Neural progenitor cell (in vitro differentiated cells): ENCODE measurements around the gene ODAD2. TPM values are rescaled to one million over a fixed set of nuclear protein-coding genes. Genes with fewer than 3 reads are reported as not detected.
A peak's percentile ranks its signal among the peaks of the same experiment; 100 is the strongest.

Source experiments
- DNase-seq: peaks from one replicate; pipeline ENCODE4 v3.0.0-alpha.2; 2016; ENCODE audit warnings: low spot score
- H2AFZ ChIP-seq: fragments of 200-600 bp; sonication (generic); replicated peaks from 2 replicates; pipeline ENCODE4 v1.6.1; 2016; ENCODE audit warnings: antibody characterized with exemption
- H3F3A ChIP-seq: fragments of 200-600 bp; sonication (generic); 2 replicates; pipeline ENCODE4 v1.6.1; 2016; ENCODE audit warnings: antibody characterized with exemption, low read depth
- H3K27ac ChIP-seq: fragments of 200-600 bp; sonication (generic); 2 replicates; pipeline ENCODE4 v1.5.1; 2016; ENCODE audit warnings: mild to moderate bottlenecking
- H3K27me3 ChIP-seq: fragments of 200-600 bp; sonication (generic); 2 replicates; pipeline ENCODE4 v1.6.1; 2016; ENCODE audit warnings: mild to moderate bottlenecking, moderate library complexity
- H3K36me3 ChIP-seq: fragments of 200-600 bp; sonication (generic); 2 replicates; pipeline ENCODE4 v1.5.1; 2016
- H3K4me1 ChIP-seq: fragments of 200-600 bp; sonication (generic); 2 replicates; pipeline ENCODE4 v1.6.1; 2016; ENCODE audit warnings: mixed run types
- H3K4me2 ChIP-seq: fragments of 200-600 bp; sonication (generic); 2 replicates; pipeline ENCODE4 v1.6.1; 2016
- H3K4me3 ChIP-seq: fragments of 200-600 bp; sonication (generic); 2 replicates; pipeline ENCODE4 v1.5.1; 2016
- H3K79me2 ChIP-seq: fragments of 200-600 bp; sonication (generic); 2 replicates; pipeline ENCODE4 v1.6.1; 2016; ENCODE audit warnings: low read depth
- H3K9ac ChIP-seq: fragments of 200-600 bp; sonication (generic); 2 replicates; pipeline ENCODE4 v1.6.1; 2016
- H3K9me3 ChIP-seq: fragments of 200-600 bp; sonication (generic); 2 replicates; pipeline ENCODE4 v1.5.1; 2016; ENCODE audit warnings: low read depth
- H4K20me1 ChIP-seq: fragments of 200-600 bp; sonication (generic); 2 replicates; pipeline ENCODE4 v1.6.1; 2016; ENCODE audit warnings: low read depth
- H3K27ac Mint-ChIP-seq: 3 replicates; pipeline ENCODE4 v1.8.0; 2021; ENCODE audit warnings: mixed read lengths
- H3K27me3 Mint-ChIP-seq: 2 replicates; pipeline ENCODE4 v1.8.0; 2022; ENCODE audit warnings: low read depth, mild to moderate bottlenecking, inconsistent platforms, moderate library complexity, mixed read lengths; ENCODE audit not compliant: insufficient read depth
- H3K36me3 Mint-ChIP-seq: 3 replicates; pipeline ENCODE4 v1.8.0; 2021; ENCODE audit warnings: mixed read lengths
- H3K4me1 Mint-ChIP-seq: 3 replicates; pipeline ENCODE4 v1.8.0; 2021; ENCODE audit warnings: mixed read lengths
- H3K4me3 Mint-ChIP-seq: 3 replicates; pipeline ENCODE4 v1.8.0; 2021; ENCODE audit warnings: mild to moderate bottlenecking, moderate library complexity, mixed read lengths
- H3K9me3 Mint-ChIP-seq: 3 replicates; pipeline ENCODE4 v1.8.0; 2020; ENCODE audit warnings: mixed read lengths
- EZH2 ChIP-seq: fragments of 200-600 bp; sonication (generic); IDR thresholded peaks from 2 replicates; pipeline ENCODE4 v1.6.1; 2017; ENCODE audit warnings: antibody characterized with exemption, mild to moderate bottlenecking, moderate library complexity
- EZH2phosphoT487 ChIP-seq: fragments of 200-600 bp; sonication (generic); IDR thresholded peaks from 2 replicates; pipeline ENCODE4 v1.6.1; 2017; ENCODE audit warnings: antibody characterized with exemption
- total RNA-seq: library from RNA; depleted of rRNA; stranded (reverse); fragments of >200 nt; gene quantifications from 2 replicates; pipeline ENCODE4 v1.2.3, GENCODE V29; 2015; ENCODE audit warnings: low replicate concordance
- TF ChIP-seq, protein P1 (sequence below): fragments of 200-600 bp; sonication (generic); IDR thresholded peaks from 2 replicates; pipeline ENCODE4 v1.5.1; 2017; ENCODE audit warnings: antibody characterized with exemption, mild to moderate bottlenecking

The ODAD2 gene
- total RNA-seq, 1 donor from 2014 or later: 9.7 TPM

- H3K36me3 ChIP-seq: no peaks in the 10 kb centered on the region
- H4K20me1 ChIP-seq: no peaks in the 10 kb centered on the region
- H3K4me2 ChIP-seq: no peak overlapping the region
- H3K27ac ChIP-seq: no peak overlapping the region
- Mint-ChIP-seq H3K36me3 (no peaks in the 10 kb centered on the region), H3K4me3 (no peak overlapping the region), H3K9me3 (peaks cover 2% of the 10 kb centered on the region), H3K27ac (no peak overlapping the region), H3K4me1 (peaks cover 5% of the 10 kb centered on the region), H3K27me3 (peaks cover 7% of the 10 kb centered on the region)
- no peak overlapping the region for H2AFZ ChIP-seq
- DNase-seq: no peak
- H3K79me2 ChIP-seq: no peaks in the 10 kb centered on the region
- H3K9ac ChIP-seq: no peak overlapping the region
- no peaks in the 10 kb centered on the region for H3K27me3 ChIP-seq
- H3K4me1 ChIP-seq: peaks cover 6% of the 10 kb centered on the region
- no peak overlapping the region for H3K4me3 ChIP-seq
- no peaks in the 10 kb centered on the region for H3K9me3 ChIP-seq
- H3F3A ChIP-seq: no peaks in the 10 kb centered on the region
- TF ChIP-seq, protein P1, sequence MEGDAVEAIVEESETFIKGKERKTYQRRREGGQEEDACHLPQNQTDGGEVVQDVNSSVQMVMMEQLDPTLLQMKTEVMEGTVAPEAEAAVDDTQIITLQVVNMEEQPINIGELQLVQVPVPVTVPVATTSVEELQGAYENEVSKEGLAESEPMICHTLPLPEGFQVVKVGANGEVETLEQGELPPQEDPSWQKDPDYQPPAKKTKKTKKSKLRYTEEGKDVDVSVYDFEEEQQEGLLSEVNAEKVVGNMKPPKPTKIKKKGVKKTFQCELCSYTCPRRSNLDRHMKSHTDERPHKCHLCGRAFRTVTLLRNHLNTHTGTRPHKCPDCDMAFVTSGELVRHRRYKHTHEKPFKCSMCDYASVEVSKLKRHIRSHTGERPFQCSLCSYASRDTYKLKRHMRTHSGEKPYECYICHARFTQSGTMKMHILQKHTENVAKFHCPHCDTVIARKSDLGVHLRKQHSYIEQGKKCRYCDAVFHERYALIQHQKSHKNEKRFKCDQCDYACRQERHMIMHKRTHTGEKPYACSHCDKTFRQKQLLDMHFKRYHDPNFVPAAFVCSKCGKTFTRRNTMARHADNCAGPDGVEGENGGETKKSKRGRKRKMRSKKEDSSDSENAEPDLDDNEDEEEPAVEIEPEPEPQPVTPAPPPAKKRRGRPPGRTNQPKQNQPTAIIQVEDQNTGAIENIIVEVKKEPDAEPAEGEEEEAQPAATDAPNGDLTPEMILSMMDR: no peak
- no peak for TF ChIP-seq EZH2
- TF ChIP-seq EZH2phosphoT487: no peak
These were observed 219.3 kb downstream of the ODAD2 start for GRCh38 chr10:27779462-27780015.

GRCh38 chr10:27774831-27775230 is 224.0 kb downstream of the ODAD2 start:
- no peak overlapping the region for H3K27ac Mint-ChIP-seq
- no peak overlapping the region for H3K4me3 Mint-ChIP-seq
- no peak for DNase-seq
- TF ChIP-seq EZH2 (no peak), EZH2phosphoT487 (no peak)
- TF ChIP-seq, protein P1: no peak
- no peaks in the 10 kb centered on the region for H3K9me3 ChIP-seq
- no peak overlapping the region for H3K27ac ChIP-seq
- no peaks in the 10 kb centered on the region for H4K20me1 ChIP-seq
- peaks cover 8% of the 10 kb centered on the region for H3K4me1 ChIP-seq
- H2AFZ ChIP-seq: peak overlapping the region; percentile 3
- H3K79me2 ChIP-seq: no peaks in the 10 kb centered on the region
- peaks cover 10% of the 10 kb centered on the region for H3K4me1 Mint-ChIP-seq
- H3K27me3 ChIP-seq: no peaks in the 10 kb centered on the region
- no peaks in the 10 kb centered on the region for H3K36me3 Mint-ChIP-seq
- H3K27me3 Mint-ChIP-seq: peaks cover 3% of the 10 kb centered on the region
- H3K4me2 ChIP-seq: peak overlapping the region; percentile 8
- no peak overlapping the region for H3K4me3 ChIP-seq
- H3K36me3 ChIP-seq: no peaks in the 10 kb centered on the region
- H3F3A ChIP-seq: no peaks in the 10 kb centered on the region
- peaks cover 2% of the 10 kb centered on the region for H3K9me3 Mint-ChIP-seq
- H3K9ac ChIP-seq: no peak overlapping the region

- no peak overlapping the region for H3K4me3 Mint-ChIP-seq
- peaks cover 8% of the 10 kb centered on the region for H3K27me3 Mint-ChIP-seq
- H3K36me3 ChIP-seq: no peaks in the 10 kb centered on the region
- H2AFZ ChIP-seq: peak overlapping the region; percentile 30
- H3K27ac ChIP-seq: no peak overlapping the region
- no peak for DNase-seq
- H3K4me2 ChIP-seq: no peak overlapping the region
- H3K9me3 ChIP-seq: no peaks in the 10 kb centered on the region
- no peaks in the 10 kb centered on the region for H3K9me3 Mint-ChIP-seq
- no peak overlapping the region for H3K9ac ChIP-seq
- no peaks in the 10 kb centered on the region for H3K36me3 Mint-ChIP-seq
- H4K20me1 ChIP-seq: no peaks in the 10 kb centered on the region
- H3K27me3 ChIP-seq: no peaks in the 10 kb centered on the region
- H3K79me2 ChIP-seq: no peaks in the 10 kb centered on the region
- H3F3A ChIP-seq: no peaks in the 10 kb centered on the region
- H3K4me3 ChIP-seq: no peak overlapping the region
- peaks cover 8% of the 10 kb centered on the region for H3K4me1 ChIP-seq
- no peak overlapping the region for H3K27ac Mint-ChIP-seq
- H3K4me1 Mint-ChIP-seq: peaks cover 10% of the 10 kb centered on the region
- no peak for TF ChIP-seq EZH2phosphoT487
- TF ChIP-seq EZH2: no peak
- TF ChIP-seq, protein P1: no peak
These were observed 227.6 kb downstream of the ODAD2 start for GRCh38 chr10:27771231-27771630.
